ENCODE measurements around the gene PRLR.

The PRLR gene

DNA sequence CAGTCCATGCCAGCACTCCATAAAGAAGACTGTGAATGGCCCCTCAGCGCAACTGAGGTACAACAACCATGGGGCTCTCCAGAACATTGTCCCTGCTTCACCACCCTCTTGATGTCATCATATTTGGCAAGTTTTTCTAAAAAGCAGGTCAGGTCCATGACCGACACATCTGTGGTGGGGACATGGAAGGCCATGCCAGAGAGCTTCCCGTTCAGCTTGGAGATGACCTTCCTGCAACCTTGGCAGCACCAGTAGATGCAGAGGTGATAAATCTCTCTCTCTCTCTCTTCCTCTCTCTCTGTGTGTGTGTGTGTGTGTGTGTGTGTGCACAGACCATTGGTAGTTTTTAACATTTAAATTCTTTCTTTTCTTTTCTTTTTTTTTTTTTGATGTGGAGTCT is 147.1 kb downstream of the PRLR start:
- no peaks in the 10 kb centered on the region for H3K36me3 Mint-ChIP-seq (ENCODE audit: insufficient read depth)
- peaks cover 0 to 26% of the 10 kb centered on the region in 2 donors for H3K27me3 Mint-ChIP-seq
- no peaks in the 10 kb centered on the region for H3K9me3 Mint-ChIP-seq
- no peaks in the 10 kb centered on the region for H3K4me1 Mint-ChIP-seq (ENCODE audit: low read depth in 2 of 2)
- ATAC-seq (replicated peaks) (no peak), DNase-seq (no peak)
- no peak overlapping the region for H3K27ac Mint-ChIP-seq
- no peak overlapping the region for H3K4me3 Mint-ChIP-seq

DNA sequence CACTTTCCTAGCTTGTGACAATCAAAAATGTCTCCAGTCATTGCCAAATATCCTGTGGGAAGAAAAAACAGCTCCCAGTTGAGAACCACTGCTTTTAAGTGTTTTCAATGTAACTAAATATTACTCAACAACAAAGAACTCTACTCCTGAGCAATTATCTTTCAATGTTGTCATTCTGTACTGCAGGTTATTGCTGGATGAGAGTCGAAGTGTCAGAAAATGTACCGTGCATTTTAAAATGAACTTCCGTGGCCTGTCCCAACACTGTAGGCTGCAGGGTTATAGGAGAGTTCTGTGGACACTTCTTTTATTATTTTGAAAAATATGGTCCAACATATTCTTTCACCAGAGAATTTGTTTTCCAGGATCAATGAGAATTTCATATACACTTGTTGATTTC is 147.8 kb downstream of the PRLR start:
- Mint-ChIP-seq H3K27me3 (peaks cover 0 to 26% of the 10 kb centered on the region in 2 donors), H3K9me3 (no peaks in the 10 kb centered on the region), H3K4me3 (no peak overlapping the region), H3K4me1 (ENCODE audit: low read depth in 2 of 2) (no peaks in the 10 kb centered on the region), H3K36me3 (ENCODE audit: insufficient read depth) (no peaks in the 10 kb centered on the region), H3K27ac (no peak overlapping the region)
- no peak for DNase-seq
- ATAC-seq (replicated peaks): no peak

- H3K27me3 Mint-ChIP-seq: peaks cover 4 to 22% of the 10 kb centered on the region in 2 donors
- no peak for ATAC-seq (replicated peaks)
- no peak overlapping the region for H3K4me3 Mint-ChIP-seq
Observed at GRCh38 chr5:35081134-35081533, 149.2 kb downstream of the PRLR start.

GRCh38 chr5:35073160-35073559 is 157.1 kb downstream of the PRLR start:
- Mint-ChIP-seq H3K4me1 (ENCODE audit: low read depth in 2 of 2) (no peaks in the 10 kb centered on the region), H3K9me3 (no peaks in the 10 kb centered on the region), H3K27ac (no peak overlapping the region), H3K36me3 (ENCODE audit: insufficient read depth) (no peaks in the 10 kb centered on the region), H3K4me3 (no peak overlapping the region), H3K27me3 (peaks cover 15 to 41% of the 10 kb centered on the region in 2 donors)
- ATAC-seq (replicated peaks) (no peak), DNase-seq (no peak)

More at GRCh38 chr5:35081134-35081533, 149.2 kb downstream of the PRLR start:
- DNase-seq: no peak
- H3K4me1 Mint-ChIP-seq (ENCODE audit: low read depth in 2 of 2): no peaks in the 10 kb centered on the region
- no peaks in the 10 kb centered on the region for H3K9me3 Mint-ChIP-seq
- H3K27ac Mint-ChIP-seq: no peak overlapping the region
- H3K36me3 Mint-ChIP-seq (ENCODE audit: insufficient read depth): no peaks in the 10 kb centered on the region

DNA sequence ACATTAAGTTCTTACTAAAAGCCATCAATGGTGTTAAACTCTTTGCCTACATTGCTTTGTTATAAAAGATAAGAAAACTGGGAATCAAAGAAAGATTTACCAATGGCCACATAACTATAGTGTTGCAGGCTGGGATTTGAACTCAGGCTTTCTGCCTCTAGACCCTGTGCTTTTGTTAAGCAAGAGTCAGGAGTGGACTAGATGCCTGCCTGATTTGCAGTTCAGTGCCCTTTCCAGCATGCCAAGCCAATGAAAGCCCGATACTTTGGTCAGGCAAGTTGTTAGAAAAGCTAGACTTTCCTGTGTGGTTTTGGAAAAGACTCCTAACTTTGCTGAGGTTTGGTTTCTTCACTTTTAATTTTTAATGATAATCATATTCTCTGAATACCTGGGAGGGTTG is 161.1 kb downstream of the PRLR start:
- Mint-ChIP-seq H3K4me3 (no peak overlapping the region), H3K27me3 (peaks cover 6 to 40% of the 10 kb centered on the region in 2 donors), H3K4me1 (ENCODE audit: low read depth in 2 of 2) (no peaks in the 10 kb centered on the region), H3K36me3 (ENCODE audit: insufficient read depth) (no peaks in the 10 kb centered on the region), H3K9me3 (no peaks in the 10 kb centered on the region), H3K27ac (no peak overlapping the region)
- ATAC-seq (replicated peaks) (no peak), DNase-seq (no peak)

GRCh38 chr5:35067985-35068384 is 162.3 kb downstream of the PRLR start:
- Mint-ChIP-seq H3K4me1 (ENCODE audit: low read depth in 2 of 2) (no peaks in the 10 kb centered on the region), H3K27ac (no peak overlapping the region), H3K4me3 (no peak overlapping the region), H3K27me3 (peaks cover 6 to 32% of the 10 kb centered on the region in 2 donors), H3K36me3 (ENCODE audit: insufficient read depth) (no peaks in the 10 kb centered on the region), H3K9me3 (no peaks in the 10 kb centered on the region)
- DNase-seq (no peak), ATAC-seq (replicated peaks) (no peak)

- Mint-ChIP-seq H3K4me1 (ENCODE audit: low read depth in 2 of 2) (no peaks in the 10 kb centered on the region), H3K9me3 (no peaks in the 10 kb centered on the region), H3K27me3 (peaks cover 6 to 32% of the 10 kb centered on the region in 2 donors), H3K4me3 (no peak overlapping the region), H3K36me3 (ENCODE audit: insufficient read depth) (no peaks in the 10 kb centered on the region), H3K27ac (no peak overlapping the region)
- ATAC-seq (replicated peaks) (no peak), DNase-seq (no peak)
Observed at GRCh38 chr5:35066260-35066795, 164.0 kb downstream of the PRLR start.

DNA sequence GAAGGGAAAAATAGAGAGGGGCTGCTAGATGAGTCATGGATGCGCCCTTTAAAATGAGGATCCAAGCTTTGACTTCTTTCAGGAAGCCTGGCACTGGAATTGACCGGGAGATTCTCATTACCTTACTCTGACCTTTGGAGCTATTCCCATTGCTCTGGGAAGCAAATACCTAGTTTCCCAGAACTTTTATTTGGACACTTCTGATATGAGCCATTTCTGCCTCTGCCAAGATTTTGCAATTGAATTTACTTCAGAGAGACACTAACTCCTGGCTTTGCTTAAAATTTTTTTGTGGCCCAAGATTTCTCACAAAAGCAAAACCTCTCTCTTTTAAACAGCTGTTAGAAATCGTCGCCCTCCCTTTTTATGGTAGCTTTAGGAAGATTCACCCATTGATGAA is 166.9 kb downstream of the PRLR start:
- no peaks in the 10 kb centered on the region for H3K36me3 Mint-ChIP-seq (ENCODE audit: insufficient read depth)
- DNase-seq: no peak
- no peak overlapping the region for H3K27ac Mint-ChIP-seq

GRCh38 chr5:35061211-35061770 is 169.0 kb downstream of the PRLR start:
- Mint-ChIP-seq H3K9me3 (no peaks in the 10 kb centered on the region), H3K27ac (no peak overlapping the region), H3K4me3 (no peak overlapping the region), H3K4me1 (ENCODE audit: low read depth in 2 of 2) (no peaks in the 10 kb centered on the region), H3K36me3 (ENCODE audit: insufficient read depth) (no peaks in the 10 kb centered on the region), H3K27me3 (peaks cover 11 to 17% of the 10 kb centered on the region in 2 donors)
- DNase-seq (no peak), ATAC-seq (replicated peaks) (no peak)

More for the DNA sequence above, 166.9 kb downstream of the PRLR start:
- peaks cover 6 to 20% of the 10 kb centered on the region in 2 donors for H3K27me3 Mint-ChIP-seq
- H3K4me1 Mint-ChIP-seq (ENCODE audit: low read depth in 2 of 2): no peaks in the 10 kb centered on the region
- H3K4me3 Mint-ChIP-seq: no peak overlapping the region
- no peak for ATAC-seq (replicated peaks)
- H3K9me3 Mint-ChIP-seq: no peaks in the 10 kb centered on the region

DNA sequence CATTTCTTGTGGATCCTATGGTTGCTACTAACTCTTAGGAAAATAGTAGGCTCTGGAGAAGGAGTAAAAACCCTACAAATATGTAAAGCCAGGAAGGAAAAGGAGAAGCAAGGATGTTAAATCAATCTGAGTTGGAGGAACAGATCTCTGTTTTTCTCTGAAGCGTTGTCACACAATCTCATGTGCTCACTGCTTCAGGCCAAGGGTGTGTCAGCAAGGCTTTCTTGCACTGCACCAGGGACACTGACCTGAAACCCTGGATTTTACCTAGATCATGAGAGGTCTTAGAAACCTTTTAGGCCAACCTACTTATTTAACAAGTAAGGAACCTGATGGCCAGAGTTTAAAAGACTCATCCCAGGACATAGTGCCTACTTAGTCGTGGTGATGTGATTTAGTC is 170.1 kb downstream of the PRLR start:
- peaks cover 7 to 10% of the 10 kb centered on the region in 2 donors for H3K27me3 Mint-ChIP-seq
- no peak overlapping the region for H3K27ac Mint-ChIP-seq
- no peaks in the 10 kb centered on the region for H3K4me1 Mint-ChIP-seq (ENCODE audit: low read depth in 2 of 2)
- H3K36me3 Mint-ChIP-seq (ENCODE audit: insufficient read depth): no peaks in the 10 kb centered on the region
- H3K4me3 Mint-ChIP-seq: no peak overlapping the region
- DNase-seq: no peak
- ATAC-seq (replicated peaks): no peak
- H3K9me3 Mint-ChIP-seq: no peaks in the 10 kb centered on the region

DNA sequence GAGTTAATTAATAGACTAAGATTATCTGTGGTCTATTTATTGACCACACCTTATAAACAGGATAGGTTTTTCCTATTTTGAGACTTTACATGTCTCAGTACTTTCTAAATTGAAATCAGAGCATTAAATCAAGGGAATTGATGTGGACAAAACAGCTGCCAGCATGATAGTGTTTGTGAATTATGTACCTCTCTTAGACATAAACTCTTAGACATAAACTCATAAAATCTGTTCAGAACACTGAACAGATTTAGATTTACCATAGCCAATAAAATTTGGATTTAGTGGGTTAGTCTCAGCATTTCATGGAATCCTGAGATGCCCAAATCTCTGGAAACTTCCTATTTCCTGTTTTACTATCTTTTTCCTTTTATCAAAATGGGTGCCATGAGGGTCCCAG is 171.0 kb downstream of the PRLR start:
- ATAC-seq (replicated peaks) (no peak), DNase-seq (no peak)
- Mint-ChIP-seq H3K4me1 (ENCODE audit: low read depth in 2 of 2) (no peaks in the 10 kb centered on the region), H3K36me3 (ENCODE audit: insufficient read depth) (no peaks in the 10 kb centered on the region), H3K27me3 (peaks cover 7 to 14% of the 10 kb centered on the region in 2 donors), H3K27ac (no peak overlapping the region), H3K9me3 (no peaks in the 10 kb centered on the region), H3K4me3 (no peak overlapping the region)

GRCh38 chr5:35058374-35058788 is 171.9 kb downstream of the PRLR start:
- Mint-ChIP-seq H3K27ac (no peak overlapping the region), H3K4me3 (no peak overlapping the region), H3K27me3 (peaks cover 16 to 21% of the 10 kb centered on the region in 2 donors), H3K36me3 (ENCODE audit: insufficient read depth) (no peaks in the 10 kb centered on the region), H3K9me3 (no peaks in the 10 kb centered on the region), H3K4me1 (ENCODE audit: low read depth in 2 of 2) (no peaks in the 10 kb centered on the region)
- no peak for ATAC-seq (replicated peaks)
- no peak for DNase-seq

- Mint-ChIP-seq H3K36me3 (ENCODE audit: insufficient read depth) (no peaks in the 10 kb centered on the region), H3K27me3 (peaks cover 24 to 29% of the 10 kb centered on the region in 2 donors), H3K4me1 (ENCODE audit: low read depth in 2 of 2) (no peaks in the 10 kb centered on the region), H3K27ac (no peak overlapping the region), H3K9me3 (no peaks in the 10 kb centered on the region), H3K4me3 (no peak overlapping the region)
- DNase-seq (no peak), ATAC-seq (replicated peaks) (no peak)
Observed at GRCh38 chr5:35056686-35057085, 173.6 kb downstream of the PRLR start.

GRCh38 chr5:35052838-35053237 is 177.4 kb downstream of the PRLR start:
- H3K36me3 Mint-ChIP-seq (ENCODE audit: insufficient read depth): no peaks in the 10 kb centered on the region
- ATAC-seq (replicated peaks) (no peak), DNase-seq (no peak)
- H3K9me3 Mint-ChIP-seq: no peaks in the 10 kb centered on the region
- no peaks in the 10 kb centered on the region for H3K4me1 Mint-ChIP-seq (ENCODE audit: low read depth in 2 of 2)
- no peak overlapping the region for H3K27ac Mint-ChIP-seq
- no peak overlapping the region for H3K4me3 Mint-ChIP-seq
- H3K27me3 Mint-ChIP-seq: peaks cover 37 to 49% of the 10 kb centered on the region in 2 donors
